MM.1S (cell line): Measurements from ENCODE around the gene ALDH3A1.

Source experiments
- DNase-seq: peaks from one replicate; pipeline ENCODE4 v3.0.0-alpha.2; 2015
- H2AFZ ChIP-seq: fragments of 300-600 bp; sonication (generic); 2 replicates; pipeline ENCODE4 v1.6.0; 2016; ENCODE audit warnings: antibody characterized with exemption, low read length
- H3F3A ChIP-seq: fragments of 300-600 bp; sonication (generic); 2 replicates; pipeline ENCODE4 v1.6.1; 2016; ENCODE audit warnings: mild to moderate bottlenecking, antibody characterized with exemption, low read length, moderate library complexity, mixed read lengths; ENCODE audit not compliant: insufficient read depth
- H3K27ac ChIP-seq: fragments of 300-600 bp; sonication (generic); 2 replicates; pipeline ENCODE4 v1.5.1; 2016; ENCODE audit warnings: mild to moderate bottlenecking, low read length
- H3K27me3 ChIP-seq: fragments of 300-600 bp; sonication (generic); replicated peaks from 2 replicates; pipeline ENCODE4 v1.6.0; 2016; ENCODE audit warnings: low read length; ENCODE audit not compliant: insufficient read depth
- H3K36me3 ChIP-seq: fragments of 300-600 bp; sonication (generic); replicated peaks from 2 replicates; pipeline ENCODE4 v1.6.1; 2016; ENCODE audit warnings: mild to moderate bottlenecking, low read length, mixed read lengths; ENCODE audit not compliant: insufficient read depth
- H3K4me1 ChIP-seq: fragments of 300-600 bp; sonication (generic); 2 replicates; pipeline ENCODE4 v1.6.1; 2016; ENCODE audit warnings: low read length, mixed read lengths
- H3K4me2 ChIP-seq: fragments of 300-600 bp; sonication (generic); 2 replicates; pipeline ENCODE4 v1.6.0; 2016; ENCODE audit warnings: low read depth, low read length
- H3K4me3 ChIP-seq: fragments of 300-600 bp; sonication (generic); 2 replicates; pipeline ENCODE4 v1.5.1; 2016; ENCODE audit warnings: low read length, mixed read lengths
- H3K79me2 ChIP-seq: fragments of 300-600 bp; sonication (generic); 2 replicates; pipeline ENCODE4 v1.6.1; 2016; ENCODE audit warnings: mixed run types, low read length, mixed read lengths
- H3K9ac ChIP-seq: fragments of 300-600 bp; sonication (generic); 2 replicates; pipeline ENCODE4 v1.6.1; 2016; ENCODE audit warnings: low read length, mixed read lengths
- H3K9me2 ChIP-seq: fragments of 300-600 bp; sonication (generic); replicated peaks from 2 replicates; pipeline ENCODE4 v1.6.1; 2016; ENCODE audit warnings: mild to moderate bottlenecking, low read length, mixed read lengths; ENCODE audit not compliant: insufficient read depth
- H3K9me3 ChIP-seq: fragments of 300-600 bp; sonication (generic); replicated peaks from 2 replicates; pipeline ENCODE4 v1.6.1; 2016; ENCODE audit warnings: mild to moderate bottlenecking, low read length, mixed read lengths; ENCODE audit not compliant: insufficient read depth
- H4K20me1 ChIP-seq: fragments of 300-600 bp; sonication (generic); 2 replicates; pipeline ENCODE4 v1.6.1; 2016; ENCODE audit warnings: mild to moderate bottlenecking, low read length, moderate library complexity, mixed read lengths; ENCODE audit not compliant: insufficient read depth
- EZH2 ChIP-seq: fragments of 300-600 bp; sonication (generic); optimal IDR thresholded peaks from 2 replicates; pipeline ENCODE3; 2017; ENCODE audit warnings: low read depth, mild to moderate bottlenecking, antibody characterized with exemption, low read length, mixed read lengths
- EZH2phosphoT487 ChIP-seq: fragments of 300-600 bp; sonication (generic); IDR thresholded peaks from 2 replicates; pipeline ENCODE4 v1.6.1; 2018; ENCODE audit warnings: antibody characterized with exemption, low read length
- TF ChIP-seq, protein P1 (sequence below): fragments of 300-600 bp; sonication (generic); IDR thresholded peaks from 2 replicates; pipeline ENCODE4 v1.5.1; 2016; ENCODE audit warnings: antibody characterized with exemption, low read length, mixed read lengths

The ALDH3A1 gene

DNA sequence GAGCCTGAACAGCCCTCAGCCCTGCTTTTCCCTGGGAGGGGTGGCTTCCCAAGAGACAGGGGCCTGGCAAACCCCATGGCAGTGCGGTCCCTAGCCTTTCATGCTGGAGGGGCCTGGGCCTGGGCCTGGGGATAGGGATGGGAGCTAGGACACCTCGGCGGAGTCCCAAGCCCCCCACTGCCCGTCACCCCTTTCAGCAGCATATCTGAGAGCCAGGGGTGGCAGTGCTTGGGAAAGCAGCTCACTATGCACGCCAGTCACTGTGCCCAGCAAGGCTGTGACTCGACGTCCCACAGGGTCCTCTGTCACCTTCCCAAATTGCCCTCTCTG lies 31.1 kb downstream of the ALDH3A1 start:
- Histone ChIP-seq H3K79me2 (no peaks in the 10 kb centered on the region), H3K27me3 (no peaks in the 10 kb centered on the region), H3K27ac (no peak overlapping the region), H3F3A (no peaks in the 10 kb centered on the region), H3K9ac (no peak overlapping the region), H3K36me3 (no peaks in the 10 kb centered on the region), H3K9me3 (no peaks in the 10 kb centered on the region), H3K4me2 (no peak overlapping the region), H3K9me2 (no peaks in the 10 kb centered on the region), H3K4me1 (no peaks in the 10 kb centered on the region), H2AFZ (no peak overlapping the region), H3K4me3 (no peak overlapping the region), H4K20me1 (no peaks in the 10 kb centered on the region)
- DNase-seq: no peak
- TF ChIP-seq EZH2phosphoT487: no peak
- TF ChIP-seq EZH2: no peak
- TF ChIP-seq, protein P1, sequence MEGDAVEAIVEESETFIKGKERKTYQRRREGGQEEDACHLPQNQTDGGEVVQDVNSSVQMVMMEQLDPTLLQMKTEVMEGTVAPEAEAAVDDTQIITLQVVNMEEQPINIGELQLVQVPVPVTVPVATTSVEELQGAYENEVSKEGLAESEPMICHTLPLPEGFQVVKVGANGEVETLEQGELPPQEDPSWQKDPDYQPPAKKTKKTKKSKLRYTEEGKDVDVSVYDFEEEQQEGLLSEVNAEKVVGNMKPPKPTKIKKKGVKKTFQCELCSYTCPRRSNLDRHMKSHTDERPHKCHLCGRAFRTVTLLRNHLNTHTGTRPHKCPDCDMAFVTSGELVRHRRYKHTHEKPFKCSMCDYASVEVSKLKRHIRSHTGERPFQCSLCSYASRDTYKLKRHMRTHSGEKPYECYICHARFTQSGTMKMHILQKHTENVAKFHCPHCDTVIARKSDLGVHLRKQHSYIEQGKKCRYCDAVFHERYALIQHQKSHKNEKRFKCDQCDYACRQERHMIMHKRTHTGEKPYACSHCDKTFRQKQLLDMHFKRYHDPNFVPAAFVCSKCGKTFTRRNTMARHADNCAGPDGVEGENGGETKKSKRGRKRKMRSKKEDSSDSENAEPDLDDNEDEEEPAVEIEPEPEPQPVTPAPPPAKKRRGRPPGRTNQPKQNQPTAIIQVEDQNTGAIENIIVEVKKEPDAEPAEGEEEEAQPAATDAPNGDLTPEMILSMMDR: no peak

- Histone ChIP-seq H3K4me1 (no peaks in the 10 kb centered on the region), H3F3A (no peaks in the 10 kb centered on the region), H3K4me3 (no peak within 1 kb of the TSS), H3K9me2 (no peaks in the 10 kb centered on the region), H4K20me1 (no peaks in the 10 kb centered on the region), H3K27ac (no peak within 1 kb of the TSS), H3K9ac (no peak within 1 kb of the TSS), H3K27me3 (no peaks in the 10 kb centered on the region), H3K79me2 (no peaks in the 10 kb centered on the region), H3K4me2 (no peak within 1 kb of the TSS), H2AFZ (no peak within 1 kb of the TSS), H3K9me3 (no peaks in the 10 kb centered on the region), H3K36me3 (no peaks in the 10 kb centered on the region)
- no peak for TF ChIP-seq EZH2phosphoT487
- DNase-seq: no peak
These were observed 31.7 kb downstream of the ALDH3A1 start, which contains the start of gene SLC47A2 for GRCh38 chr17:19716108-19717030. TSS of gene SLC47A2 (minus strand) at chr17:19716584. CDS start at chr17:19716555, 29 bp downstream.

- Histone ChIP-seq H3K79me2 (no peaks in the 10 kb centered on the region), H3K4me2 (no peak overlapping the region), H2AFZ (no peak overlapping the region), H3K4me3 (no peak overlapping the region), H3K4me1 (no peaks in the 10 kb centered on the region), H3K27me3 (no peaks in the 10 kb centered on the region), H3K27ac (no peak overlapping the region), H3K9me3 (no peaks in the 10 kb centered on the region), H3K36me3 (no peaks in the 10 kb centered on the region), H4K20me1 (no peaks in the 10 kb centered on the region), H3F3A (no peaks in the 10 kb centered on the region), H3K9me2 (no peaks in the 10 kb centered on the region), H3K9ac (no peak overlapping the region)
- TF ChIP-seq EZH2 (no peak), EZH2phosphoT487 (no peak)
- TF ChIP-seq, protein P1: no peak
- DNase-seq: no peak
These were observed 33.3 kb downstream of the ALDH3A1 start for GRCh38 chr17:19714542-19715411.
